ENCODE measurements around the gene OR4B1.
A peak's percentile ranks its signal among the peaks of the same experiment; 100 is the strongest.
"Not testable (repeated sequence)": the region's sequence is repeated elsewhere in the genome, so short reads cannot be mapped to it uniquely, and the experiment has no call there.

Gene OR4B1, protein sequence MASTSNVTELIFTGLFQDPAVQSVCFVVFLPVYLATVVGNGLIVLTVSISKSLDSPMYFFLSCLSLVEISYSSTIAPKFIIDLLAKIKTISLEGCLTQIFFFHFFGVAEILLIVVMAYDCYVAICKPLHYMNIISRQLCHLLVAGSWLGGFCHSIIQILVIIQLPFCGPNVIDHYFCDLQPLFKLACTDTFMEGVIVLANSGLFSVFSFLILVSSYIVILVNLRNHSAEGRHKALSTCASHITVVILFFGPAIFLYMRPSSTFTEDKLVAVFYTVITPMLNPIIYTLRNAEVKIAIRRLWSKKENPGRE

DNA sequence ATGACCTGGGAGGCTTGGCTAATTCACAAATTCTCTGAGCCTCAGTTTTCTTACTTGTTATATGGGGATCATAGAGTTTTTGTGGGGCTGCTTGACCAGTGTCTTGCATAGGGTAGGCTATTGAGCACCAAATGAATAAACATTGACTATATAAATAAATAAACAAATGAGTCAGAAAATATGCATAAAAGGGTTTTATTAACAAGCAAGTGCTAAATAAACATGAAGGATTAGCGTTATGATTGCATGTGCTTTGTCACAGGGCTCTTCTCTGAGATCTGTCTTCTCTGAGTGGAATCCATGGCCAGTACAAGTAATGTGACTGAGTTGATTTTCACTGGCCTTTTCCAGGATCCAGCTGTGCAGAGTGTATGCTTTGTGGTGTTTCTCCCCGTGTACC lies at the start of gene OR4B1:
TSS of gene OR4B1 (plus strand) at position 301 of the 400 bp plus-strand sequence. CDS start at position 301, 0 bp downstream.
- no peak for DNase-seq

DNA sequence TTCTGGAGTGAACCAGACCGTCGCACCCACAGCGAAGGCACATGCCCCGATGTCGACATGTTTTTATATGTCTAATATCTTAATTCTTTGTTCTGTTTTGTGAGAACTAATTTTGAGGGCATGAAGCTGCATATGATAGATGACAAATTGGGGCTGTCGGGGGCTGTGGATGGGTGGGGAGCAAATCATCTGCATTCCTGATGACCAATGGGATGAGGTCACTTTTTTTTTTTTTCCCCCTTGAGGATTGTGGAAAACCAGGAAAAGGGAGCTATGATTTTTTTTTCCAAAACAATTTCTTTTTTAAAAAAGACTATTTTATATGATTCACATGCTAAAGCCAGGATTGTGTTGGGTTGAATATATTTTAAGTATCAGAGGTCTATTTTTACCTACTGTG lies 49.2 kb upstream of the OR4B1 start:
- DNase-seq = no peak

DNA sequence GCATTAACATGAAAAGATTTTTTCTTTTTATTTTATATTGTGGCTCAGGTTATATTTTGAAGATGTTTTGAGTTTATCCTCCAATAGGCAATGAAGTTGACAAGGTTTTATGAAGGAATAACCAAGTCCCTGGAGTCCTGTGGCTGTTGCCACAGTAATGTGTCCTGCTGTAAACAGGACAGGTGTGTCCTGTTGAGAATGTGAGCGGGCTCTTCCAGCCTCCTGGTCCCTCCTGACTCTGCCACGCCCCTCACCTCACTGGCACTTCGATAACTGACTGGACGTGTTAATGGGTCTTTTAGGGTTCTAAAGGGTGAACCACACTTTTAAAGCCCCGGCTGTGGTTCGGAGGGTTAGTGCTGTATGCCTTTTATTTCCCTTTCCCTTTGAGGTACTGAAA lies 47.8 kb upstream of the OR4B1 start:
- no peak for DNase-seq

DNA sequence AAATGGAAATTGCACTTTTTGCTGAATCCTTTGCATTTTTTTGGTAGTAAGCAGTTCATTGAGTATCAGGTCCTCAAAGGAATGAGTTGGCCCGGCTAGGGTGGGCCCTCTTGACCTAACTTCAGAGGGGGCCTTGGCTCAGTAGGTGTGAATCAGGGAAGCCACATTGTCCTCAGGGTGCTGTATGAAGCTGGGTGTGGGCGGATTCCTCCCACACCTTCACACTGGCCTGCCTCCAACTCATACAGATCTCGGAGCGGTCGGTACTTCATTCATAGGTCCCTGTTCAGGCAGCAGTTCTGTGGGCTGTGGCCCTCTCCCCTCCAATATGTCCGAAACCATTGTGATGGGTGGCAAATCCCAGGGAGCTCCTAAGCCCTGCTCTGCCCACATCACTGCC lies 47.4 kb upstream of the OR4B1 start:
- DNase-seq = no peak

DNA sequence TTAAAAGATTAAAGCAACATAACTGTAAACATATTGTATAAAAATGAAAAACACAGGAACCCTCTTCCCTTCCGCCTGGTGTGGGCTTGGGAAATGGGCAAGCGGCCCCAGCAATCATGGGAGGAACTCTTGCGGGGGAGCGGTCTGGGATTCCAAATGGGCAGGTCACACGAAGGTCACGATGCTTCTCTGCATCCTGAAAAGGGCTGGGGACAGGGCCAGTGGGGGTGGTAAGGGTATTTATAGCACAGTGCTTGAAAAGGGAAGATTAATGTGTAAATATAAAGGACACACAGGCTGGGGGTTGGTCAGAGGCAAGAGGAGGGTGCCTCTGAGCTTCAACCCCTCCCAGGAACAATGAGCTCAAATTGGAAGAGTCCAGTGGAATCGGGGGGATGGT lies 46.9 kb upstream of the OR4B1 start:
- no peak for DNase-seq

DNA sequence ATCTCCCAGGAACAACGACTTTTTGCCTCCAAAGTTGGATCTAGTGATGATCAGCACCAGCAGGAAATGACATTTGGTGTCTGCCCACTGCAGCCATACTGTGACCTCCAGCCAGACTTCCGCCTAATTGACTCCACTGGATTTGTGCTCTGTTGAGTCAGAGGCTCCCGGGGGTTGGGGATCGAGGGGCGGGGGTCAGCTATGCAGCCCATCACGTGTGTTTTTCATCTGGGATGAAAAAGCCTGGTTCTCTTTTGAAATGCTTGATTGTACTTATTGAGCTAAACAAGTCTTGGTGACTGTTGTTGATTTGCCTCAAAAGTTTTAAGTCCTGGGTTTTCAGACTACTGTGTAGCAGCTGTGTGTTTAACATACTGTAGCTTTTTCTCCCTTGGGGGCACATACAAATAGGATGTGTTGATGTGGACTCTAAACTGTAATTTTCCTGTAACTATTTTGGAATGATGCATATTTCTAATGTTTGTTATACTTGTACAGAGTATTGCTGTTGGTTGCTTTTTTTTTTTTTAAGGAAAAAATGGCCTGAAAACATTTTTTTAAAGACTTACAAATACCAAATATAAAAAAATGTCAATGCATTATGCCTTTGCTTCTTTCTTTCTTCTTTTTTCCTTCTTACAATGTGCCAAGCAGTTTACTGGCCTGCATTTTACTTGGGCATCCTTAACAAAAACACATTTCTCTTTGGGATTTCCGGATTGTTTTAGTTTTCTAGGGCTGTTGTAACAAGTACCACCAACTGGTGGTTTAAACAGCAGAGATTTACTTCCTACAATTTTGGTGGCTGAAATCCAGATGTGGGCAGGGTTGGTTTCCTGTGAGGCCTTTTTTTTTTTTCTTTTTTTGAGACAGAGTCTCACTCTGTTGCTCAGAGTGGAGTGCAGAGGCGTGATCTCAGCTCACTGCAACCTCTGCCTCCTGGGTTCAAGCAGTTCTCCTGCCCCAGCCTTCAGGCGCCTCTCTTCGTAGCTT lies 46.1 kb upstream of the OR4B1 start:
- DNase-seq = peak; percentile 63

DNA sequence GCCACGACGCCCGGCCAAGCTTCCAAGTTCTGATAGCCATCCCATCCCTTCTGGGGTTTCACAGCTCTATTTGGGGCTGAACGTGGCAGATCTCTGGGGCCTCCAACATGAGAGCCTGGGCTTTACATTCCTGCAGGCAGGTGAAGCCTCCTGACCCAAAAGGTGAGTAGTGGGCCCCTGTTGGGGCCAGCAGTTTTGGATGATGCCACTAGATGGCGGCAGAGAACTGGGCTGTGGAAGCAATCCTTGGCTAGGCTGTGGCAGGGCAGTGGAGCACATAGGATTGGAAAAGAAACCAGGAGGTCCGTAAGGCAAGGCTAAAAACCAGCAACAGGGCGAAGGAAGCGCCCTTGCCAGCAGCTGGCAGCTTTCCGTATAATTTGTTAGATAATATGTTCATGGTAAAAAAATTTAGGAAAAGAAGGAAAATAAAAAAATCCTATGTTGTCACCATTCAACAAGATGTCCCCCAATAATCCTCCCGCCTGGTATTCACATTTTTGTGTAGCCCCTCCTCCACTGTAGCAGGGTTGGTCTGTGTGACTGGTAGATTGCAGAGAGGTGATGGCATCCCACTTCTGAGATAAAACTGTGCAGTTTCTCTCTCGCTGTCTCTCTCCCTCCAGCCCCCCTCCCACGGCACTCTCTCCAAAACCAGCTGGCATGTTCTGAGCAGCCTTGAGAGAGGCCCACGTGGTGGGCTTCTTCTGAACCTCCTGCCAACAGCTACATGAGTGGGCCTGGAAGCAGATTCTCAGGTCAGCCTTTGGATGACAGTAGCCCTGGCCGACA lies 43.6 kb upstream of the OR4B1 start:
- DNase-seq = peak; percentile 28

DNA sequence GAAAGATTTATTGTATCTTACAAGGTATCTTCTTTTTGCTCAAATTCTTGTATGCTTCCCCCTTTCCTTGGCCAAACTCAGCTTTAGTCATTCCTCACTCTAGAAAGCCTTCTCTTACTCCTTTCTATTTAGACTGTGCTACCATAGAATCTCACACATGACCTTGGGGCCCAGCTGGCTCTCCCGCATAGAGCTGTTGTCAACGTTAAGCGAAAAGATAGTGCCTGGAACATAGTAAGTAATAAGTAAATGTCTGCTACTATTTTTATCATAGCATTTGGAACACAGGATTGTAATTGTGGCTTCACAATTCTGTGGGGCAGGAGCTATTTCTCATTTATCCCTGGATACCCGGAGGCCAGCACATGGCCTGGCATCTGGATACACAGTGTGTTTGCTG lies 38.9 kb upstream of the OR4B1 start:
- DNase-seq = no peak

DNA sequence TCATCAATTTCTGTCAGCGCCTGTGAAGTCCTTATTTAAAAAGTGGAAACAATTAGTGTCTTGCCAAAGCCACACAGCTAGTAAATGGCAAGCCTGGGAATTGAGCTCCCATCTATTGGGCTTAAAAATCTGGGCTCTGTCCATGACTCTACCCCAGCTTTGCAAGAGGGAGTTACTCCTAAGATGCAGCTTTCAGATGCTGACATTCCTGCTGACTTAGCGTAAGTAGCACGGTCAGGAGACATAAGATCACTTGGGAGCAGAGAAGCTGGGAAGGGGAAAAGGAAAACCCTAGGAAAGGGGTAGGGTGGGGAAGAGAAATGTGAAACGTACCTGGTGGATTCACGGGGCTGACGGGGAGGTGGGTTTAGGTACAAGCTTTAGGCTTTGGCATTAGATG lies 36.0 kb upstream of the OR4B1 start:
- DNase-seq = no peak

DNA sequence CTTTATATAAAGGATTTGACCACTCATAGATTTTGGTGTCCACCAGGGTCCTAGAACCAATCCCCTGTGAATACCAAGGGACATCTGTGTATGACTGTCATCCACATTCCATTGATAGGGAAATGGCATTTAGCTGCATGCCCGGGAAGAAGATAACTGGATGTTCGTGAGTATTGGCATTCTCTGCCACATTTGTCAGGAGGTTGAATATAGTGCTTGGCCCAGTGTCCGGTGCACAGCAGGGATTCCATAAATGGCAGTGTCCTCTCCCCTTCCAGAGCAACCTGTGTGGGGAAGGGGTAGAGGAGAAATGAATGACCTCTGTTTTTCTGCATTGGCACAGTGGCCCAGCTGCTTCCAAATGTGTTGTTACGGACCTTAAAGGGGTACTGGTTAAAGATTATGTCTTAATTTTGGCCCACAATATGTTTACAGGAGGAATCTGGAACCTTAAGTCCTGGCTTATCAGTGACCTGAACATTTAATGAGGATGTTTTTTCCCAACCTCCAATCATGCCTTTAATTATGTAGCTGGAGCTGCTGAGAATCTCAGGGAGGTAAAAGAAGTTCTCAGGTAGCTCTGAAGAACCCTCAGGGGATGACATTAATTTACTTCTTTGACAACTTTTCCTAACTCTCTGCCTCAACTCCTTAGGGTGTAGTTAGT lies 33.6 kb upstream of the OR4B1 start:
- no peak for DNase-seq

DNA sequence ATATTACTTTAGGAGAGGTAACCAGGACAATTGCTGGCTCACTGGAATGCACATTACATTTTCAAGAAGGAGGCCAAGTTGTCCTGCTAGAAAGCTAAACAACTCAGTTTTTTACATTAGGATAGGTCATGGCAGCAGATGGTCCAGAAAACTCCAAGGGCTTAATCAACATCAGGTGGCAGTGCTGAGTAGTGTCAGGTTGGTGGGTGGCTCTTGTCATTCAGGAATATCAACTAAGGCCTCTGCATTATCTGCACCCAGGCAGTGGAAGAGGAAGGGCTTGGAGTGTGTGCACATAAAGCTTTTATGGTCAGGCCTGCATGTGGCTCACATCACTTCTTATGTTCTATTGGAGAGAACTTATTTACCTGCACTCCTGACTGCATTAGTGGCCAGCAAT lies 32.2 kb upstream of the OR4B1 start:
- DNase-seq = no peak

DNA sequence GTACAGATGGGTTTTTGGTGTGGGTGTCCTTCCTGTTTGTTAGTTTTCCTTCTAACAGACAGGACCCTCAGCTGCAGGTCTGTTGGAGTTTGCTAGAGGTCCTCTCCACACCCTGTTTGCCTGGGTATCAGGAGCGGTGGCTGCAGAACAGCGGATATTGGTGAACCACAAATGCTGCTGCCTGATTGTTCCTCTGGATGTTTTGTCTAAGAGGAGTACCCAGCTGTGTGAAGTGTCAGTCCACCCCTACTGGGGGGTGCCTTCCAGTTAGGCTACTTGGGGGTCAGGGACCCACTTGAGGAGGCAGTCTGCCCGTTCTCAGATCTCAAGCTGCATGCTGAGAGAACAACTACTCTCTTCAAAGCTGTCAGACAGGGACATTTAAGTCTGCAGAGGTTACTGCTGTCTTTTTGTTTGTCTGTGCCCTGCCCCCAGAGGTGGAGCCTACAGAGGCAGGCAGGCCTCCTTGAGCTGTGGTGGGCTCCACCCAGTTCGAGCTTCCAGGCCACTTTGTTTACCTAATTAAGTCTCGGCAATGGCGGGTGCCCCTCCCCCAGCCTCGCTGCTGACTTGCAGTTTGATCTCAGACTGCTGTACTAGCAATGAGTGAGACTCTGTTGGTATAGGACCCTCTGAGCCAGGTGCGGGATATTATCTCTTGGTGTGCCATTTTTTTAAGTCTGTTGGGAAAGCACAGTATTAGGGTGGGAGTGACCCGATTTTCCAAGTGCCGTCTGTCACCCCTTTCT lies 25.5 kb upstream of the OR4B1 start:
- DNase-seq = not testable (repeated sequence)

DNA sequence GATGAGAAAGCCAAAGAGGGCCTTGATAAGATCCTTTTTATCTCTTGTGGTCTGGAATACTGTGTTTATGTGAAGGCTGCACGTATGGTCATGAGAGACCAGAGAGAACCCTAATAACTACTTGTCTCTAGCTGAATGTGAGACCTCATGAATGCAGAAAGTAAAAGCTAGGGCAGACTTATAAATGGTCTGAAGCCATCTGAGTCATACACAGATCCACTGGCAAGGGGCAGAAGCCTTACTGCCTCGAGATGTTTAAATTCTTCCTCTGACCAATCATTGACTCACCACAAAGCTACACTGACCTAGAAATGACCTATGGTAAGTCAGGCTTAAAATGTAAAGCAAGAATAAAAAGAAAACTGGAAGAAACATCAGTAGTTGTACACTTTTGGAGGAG lies 22.7 kb upstream of the OR4B1 start:
- no peak for DNase-seq

DNA sequence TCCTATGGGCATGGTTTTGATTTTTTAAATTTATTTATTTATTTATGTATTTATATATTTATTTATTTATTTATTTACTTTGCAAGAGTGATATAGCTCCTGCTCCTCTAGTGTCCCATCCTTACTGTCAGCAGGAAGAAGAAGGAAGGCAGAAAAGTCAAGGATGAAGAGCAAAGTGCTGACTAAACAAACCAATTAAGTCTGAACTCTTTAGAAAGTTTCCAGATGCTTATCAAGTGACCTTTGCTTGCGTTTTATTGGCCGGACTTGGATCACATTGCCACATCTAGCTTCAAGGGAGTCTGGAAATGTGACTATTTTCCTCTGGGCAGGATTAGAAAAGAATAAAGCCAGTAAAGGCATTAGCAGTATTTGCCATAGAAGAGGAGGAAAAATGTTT lies 8.7 kb upstream of the OR4B1 start:
- no peak for DNase-seq

DNA sequence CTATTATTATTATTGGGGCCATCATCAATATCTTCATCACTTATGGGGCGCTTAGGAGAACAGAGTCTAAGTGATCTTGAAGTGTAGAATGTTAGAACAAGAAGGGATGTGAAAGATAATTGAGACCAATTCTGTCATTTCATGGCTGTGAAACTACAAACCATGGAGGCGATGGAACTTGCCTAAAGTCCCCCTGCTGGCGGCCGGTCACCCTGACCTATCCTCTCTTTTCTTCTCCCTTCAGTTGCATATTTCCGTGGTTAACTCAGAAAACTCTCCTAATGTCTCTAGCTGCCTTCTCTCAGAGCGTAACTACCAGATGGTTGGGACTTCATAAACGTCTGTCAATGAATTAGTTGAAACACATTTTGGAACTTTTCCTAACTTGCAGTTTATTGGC lies 6.6 kb upstream of the OR4B1 start:
- peak; percentile 2 for DNase-seq

DNA sequence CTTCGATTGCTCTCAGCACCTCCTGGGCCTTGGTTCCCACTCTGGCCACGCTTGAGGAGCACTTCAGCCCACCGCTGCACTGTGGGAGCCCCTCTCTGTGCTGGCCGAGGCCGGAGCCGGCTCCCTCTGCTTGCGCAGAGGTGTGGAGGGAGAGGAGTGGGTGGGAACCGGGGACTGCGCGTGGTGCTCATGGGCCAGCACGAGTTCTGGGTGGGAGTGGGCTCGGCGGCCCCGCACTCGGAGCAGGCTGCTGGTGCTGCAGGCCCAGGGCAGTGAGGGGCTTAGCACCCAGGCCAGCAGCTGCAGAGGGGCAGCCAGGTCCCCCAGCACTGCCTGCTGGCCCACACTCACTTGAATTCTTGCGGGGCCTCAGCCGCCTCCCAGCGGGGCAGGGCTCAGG lies 12.2 kb downstream of the OR4B1 start:
- no peak for DNase-seq

DNA sequence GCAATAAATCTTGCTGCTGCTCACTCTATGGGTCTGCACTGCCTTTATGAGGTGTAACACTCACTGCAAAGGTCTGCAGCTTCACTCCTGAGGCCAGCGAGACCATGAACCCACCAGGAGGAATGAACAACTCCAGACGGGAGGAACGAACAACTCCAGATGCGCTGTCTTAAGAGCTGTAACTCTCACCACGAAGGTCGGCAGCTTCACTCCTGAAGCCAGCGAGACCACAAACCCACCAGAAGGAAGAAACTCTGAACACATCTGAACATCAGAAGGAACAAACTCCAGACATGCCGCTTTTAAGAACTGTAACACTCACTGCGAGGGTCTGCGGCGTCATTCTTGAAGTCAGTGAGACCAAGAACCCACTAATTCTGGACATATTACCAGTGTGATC lies 13.4 kb downstream of the OR4B1 start:
- not testable (repeated sequence) for DNase-seq

DNA sequence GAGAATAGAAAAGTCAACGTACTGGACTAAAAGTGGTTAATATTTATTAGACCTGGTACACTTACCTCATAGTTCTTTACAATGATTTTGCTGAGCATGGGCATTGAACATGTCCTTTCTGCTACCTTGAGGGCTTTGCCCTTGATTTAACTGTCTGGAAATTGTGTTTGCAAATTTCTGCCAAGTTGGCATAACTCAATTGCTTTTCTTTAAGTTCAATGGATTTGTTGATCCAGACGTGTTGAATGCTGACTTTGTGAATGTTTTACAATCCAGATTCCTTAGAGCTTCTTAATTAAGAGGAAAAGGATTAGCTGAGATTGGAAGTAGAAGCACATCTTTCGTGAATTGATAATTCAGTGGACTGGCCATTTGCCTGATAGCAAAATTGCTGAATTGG lies 21.1 kb downstream of the OR4B1 start:
- DNase-seq = no peak

DNA sequence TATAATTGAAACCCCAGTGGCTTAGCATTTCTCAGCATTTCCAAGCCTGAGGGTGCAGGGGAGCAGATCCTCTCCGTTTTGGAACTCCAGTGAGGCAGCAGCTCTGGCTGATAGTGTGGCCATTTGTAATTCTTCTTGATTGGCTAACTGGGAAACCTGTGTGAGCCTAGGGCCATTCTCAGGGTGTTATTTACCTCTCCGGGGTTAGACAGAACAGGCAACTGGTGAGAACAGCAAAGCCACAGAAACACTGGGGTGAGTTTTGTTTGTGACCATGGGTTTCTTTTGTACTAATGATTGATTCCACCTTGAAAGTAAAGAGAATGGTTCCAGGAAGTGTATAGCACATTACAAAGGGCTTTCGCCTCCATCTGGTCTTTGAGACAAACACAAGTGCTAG lies 25.9 kb downstream of the OR4B1 start:
- no peak for DNase-seq

DNA sequence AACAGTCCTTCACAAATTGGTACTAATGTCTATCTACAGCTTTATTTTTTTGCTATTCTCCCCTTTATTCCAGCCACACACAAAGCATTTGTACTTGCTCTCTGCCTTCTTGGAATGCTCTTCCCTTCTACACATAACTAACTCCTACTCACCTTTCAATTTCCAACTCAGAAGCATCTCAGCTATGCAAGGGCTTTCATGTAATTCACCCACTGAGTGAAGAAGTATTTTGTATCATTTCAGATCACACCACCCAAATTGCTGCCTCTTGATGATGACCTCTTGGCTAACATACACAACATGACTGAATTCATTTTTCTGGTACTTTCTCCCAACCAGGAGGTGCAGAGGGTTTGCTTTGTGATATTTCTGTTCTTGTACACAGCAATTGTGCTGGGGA lies 28.2 kb downstream of the OR4B1 start, which contains the start of gene OR4X2:
TSS of gene OR4X2 (plus strand) at position 301 of the 400 bp plus-strand sequence. CDS start at position 301, 0 bp downstream.
- no peak for DNase-seq

DNA sequence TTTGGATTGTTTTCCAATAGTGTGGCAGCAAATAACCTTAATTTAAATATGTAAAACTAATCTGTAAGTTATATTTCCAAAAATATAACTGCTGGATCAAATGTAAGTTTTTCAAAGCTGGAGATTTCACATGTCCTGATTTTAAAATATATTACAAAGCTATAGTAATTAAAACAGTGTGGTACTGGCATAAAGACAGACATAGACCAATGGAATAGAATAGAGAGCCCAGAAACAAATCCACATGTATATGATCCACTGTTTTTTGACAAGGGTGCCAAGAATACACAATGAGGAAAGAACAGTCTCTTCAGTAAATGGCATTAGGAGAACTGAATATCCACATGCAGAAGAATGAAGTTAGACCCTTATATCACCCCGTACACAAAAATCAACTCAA lies 32.3 kb downstream of the OR4B1 start:
- DNase-seq = no peak

DNA sequence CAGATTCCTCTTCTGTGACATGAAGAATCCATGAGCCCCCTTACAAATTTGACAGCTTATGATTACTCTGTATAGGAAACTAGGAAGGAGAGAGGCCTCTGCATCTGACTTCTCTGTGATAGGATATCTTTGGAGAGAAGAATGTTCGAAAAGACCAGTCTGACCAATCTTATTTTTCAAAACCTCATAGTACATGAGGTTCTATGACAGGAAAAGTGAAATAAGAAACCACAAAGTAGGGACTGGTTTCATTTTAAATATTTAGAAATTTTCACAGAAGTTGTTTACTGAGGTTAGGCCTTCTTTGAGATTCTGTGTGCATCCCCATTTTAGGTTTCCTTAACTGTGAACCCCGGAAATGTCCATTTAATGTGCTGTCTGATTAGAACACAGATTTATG lies 45.0 kb downstream of the OR4B1 start:
- no peak for DNase-seq

Measured in inflammatory macrophage treated with lipopolysaccharide for 4 hours (primary cell).